Mucosa of gallbladder (tissue), 1 donor: Measurements from ENCODE around the gene CORO7. TPM values are rescaled to one million over a fixed set of nuclear protein-coding genes. Genes with fewer than 3 reads are reported as not detected.
"Not testable (repeated sequence)": the region's sequence is repeated elsewhere in the genome, so short reads cannot be mapped to it uniquely, and the experiment has no call there.

Experiments used
- DNase-seq: peaks from one replicate; pipeline ENCODE4 v3.0.0-alpha.2; 2020; ENCODE audit warnings: low spot score
- total RNA-seq: library from RNA; stranded (reverse); gene quantifications from one replicate; pipeline ENCODE4 v1.2.1, GENCODE V29; 2021
- donor health status: DM: no; HTN: no; CAD: no.

The CORO7 gene
- total RNA-seq, 1 donor from 2014 or later = 58.3 TPM

GRCh38 chr16:4354512-4355409 lies 61.6 kb downstream of the CORO7 start:
- no peak for DNase-seq

- DNase-seq = no peak
Measured at GRCh38 chr16:4353675-4354074, 62.7 kb downstream of the CORO7 start.

- no peak for DNase-seq
Measured at GRCh38 chr16:4352843-4353242, 63.6 kb downstream of the CORO7 start.

DNA sequence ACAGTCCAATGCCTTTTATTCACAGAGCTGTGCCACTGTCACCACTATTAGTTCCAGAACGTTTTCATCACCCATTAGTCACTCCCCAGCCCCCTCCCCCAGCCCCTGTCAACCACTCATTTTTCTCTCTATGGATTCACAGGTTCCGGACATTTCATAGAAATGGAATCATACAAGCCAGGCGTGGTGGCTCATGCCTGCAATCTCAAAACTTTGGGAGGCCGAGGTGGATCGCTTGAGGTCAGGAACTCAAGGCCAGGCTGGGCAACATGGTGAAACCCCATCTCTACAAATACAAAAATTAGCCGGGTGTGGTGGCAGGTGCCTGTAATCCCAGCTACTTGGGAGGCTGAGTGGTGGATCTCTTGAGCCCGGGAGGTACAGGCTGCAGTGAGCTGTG lies 64.5 kb downstream of the CORO7 start:
- DNase-seq = no peak

- DNase-seq = peak; percentile 95
Measured at GRCh38 chr16:4350787-4351659, 65.4 kb downstream of the CORO7 start, which contains the start of gene PAM16. PAM16 (minus strand) TSS chr16:4351321; CDS start chr16:4351234, 87 bp downstream.

GRCh38 chr16:4350365-4350786 lies 66.0 kb downstream of the CORO7 start:
- no peak for DNase-seq

DNA sequence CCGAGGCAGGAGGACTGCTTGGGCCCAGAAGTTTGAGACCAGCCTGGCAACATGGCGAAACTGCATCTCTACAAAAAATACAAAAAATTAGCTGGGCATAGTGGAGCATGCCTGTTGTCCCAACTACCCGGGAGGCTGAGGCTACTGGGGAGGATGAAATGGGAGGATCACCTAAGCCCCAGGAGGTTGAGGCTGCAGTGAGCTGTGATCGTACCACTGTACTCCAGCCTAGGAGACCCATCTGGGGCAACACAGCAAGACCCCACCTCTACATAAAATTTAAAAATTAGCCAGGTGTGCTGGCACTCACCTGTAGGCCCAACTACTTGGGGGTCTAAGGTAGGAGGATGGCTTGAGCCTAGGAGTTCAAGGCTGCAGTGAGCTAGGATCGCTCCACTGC lies 67.1 kb downstream of the CORO7 start:
- DNase-seq = no peak

DNA sequence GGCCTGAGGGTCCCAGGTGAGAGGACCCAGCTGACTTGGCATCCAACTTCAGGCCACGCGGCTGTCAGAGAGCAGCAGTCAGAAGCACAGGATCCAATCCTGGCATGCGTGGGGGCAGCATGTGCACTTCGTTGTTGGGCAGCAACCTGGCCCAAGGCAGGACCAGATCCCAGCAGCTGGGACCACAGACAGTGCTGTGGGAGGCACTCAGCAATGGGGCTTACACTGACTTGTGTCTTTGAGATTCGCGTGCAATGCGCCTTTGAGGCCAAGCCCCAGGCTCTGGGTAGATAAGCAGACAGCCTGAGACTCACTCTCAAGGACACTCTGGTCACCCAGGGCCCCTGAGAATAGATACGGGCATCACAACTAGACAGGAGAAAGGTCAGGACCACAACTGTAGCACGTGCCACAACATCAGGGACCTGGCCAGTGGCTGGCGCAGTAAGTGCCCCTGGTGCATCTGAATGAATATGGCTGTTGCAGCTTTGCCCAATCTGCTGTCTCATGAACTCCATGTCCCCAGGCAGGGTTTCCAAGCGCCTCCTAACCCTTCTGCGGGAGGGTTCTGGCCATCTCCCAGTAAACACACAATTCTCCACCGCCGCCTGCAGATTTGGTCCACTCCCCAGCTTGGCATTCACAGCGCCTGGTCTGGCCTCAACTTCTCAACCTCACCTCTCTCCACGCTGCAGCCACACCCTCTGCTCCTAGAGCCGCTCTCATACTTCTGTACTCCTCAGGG lies 68.5 kb downstream of the CORO7 start:
- no peak for DNase-seq

GRCh38 chr16:4347010-4347409 lies 69.4 kb downstream of the CORO7 start:
- DNase-seq = no peak

GRCh38 chr16:4345836-4346781 lies 70.3 kb downstream of the CORO7 start:
- no peak for DNase-seq

GRCh38 chr16:4344983-4345835 lies 71.2 kb downstream of the CORO7 start:
- no peak for DNase-seq

GRCh38 chr16:4344300-4344982 lies 72.0 kb downstream of the CORO7 start:
- not testable (repeated sequence) for DNase-seq

DNA sequence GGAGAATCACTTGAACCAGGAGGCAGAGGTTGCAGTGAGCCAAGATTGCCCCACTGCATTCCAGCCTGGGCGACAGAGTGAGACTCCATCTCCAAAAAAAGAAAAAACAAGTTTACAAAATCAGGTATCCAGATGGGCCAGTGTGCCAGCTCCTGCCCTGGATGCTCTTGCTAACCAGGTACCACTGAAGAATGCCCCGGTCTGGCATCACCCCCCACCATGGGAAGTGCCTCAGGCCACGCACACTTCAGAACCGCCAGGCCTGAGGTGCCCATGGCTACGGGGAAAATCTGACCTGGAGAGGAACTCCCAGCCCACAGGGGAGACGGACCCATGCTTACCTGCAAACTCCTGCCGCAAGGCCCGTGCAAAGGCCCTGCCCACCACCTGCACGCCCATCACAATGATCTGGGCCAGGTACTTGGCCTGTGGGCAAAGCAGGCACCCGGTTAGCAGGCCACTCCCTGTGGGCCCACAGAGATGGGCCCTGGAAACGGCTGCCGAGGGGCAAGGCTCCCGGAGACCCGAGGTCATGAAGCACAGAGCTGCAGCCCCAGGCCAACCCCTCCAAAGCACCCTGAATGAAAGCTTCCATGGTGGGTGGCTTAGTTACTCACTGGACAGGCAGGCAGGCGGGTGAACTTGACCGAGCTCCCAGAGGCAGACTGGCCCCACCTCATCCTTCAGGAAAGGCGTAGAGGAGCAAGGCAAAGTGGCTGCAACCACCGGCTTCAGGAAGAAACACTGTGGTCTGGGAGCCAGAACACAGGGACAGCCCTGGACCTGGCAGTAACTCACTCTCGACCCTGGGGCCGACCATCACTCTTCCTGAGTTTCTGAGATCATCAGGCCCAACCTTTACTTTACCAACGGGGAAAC lies 73.3 kb downstream of the CORO7 start:
- no peak for DNase-seq

GRCh38 chr16:4341250-4341649 lies 75.1 kb downstream of the CORO7 start:
- no peak for DNase-seq

GRCh38 chr16:4340443-4340842 lies 76.0 kb downstream of the CORO7 start:
- no peak for DNase-seq

- DNase-seq = no peak
Measured at GRCh38 chr16:4339909-4340308, 76.5 kb downstream of the CORO7 start.

DNA sequence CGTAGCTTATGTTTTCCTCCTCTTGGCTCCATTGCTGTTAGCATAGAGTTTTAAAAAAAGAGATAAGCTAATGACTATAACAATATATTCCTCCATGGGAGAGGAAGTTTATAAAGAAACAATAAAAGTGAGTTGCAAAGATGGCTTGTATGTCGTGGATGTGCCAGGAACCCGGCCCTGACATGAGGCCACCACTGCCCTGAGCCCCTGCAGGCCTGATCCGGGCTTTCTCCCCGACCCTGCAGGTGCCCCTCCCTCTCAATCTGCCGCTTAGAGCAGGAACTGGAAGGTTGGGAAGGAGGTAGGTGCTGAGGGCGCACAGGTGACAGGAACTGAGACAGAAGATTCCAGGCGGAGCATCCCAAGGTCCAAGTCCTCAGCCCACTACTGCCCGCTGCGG lies 76.9 kb downstream of the CORO7 start:
- DNase-seq = no peak

DNA sequence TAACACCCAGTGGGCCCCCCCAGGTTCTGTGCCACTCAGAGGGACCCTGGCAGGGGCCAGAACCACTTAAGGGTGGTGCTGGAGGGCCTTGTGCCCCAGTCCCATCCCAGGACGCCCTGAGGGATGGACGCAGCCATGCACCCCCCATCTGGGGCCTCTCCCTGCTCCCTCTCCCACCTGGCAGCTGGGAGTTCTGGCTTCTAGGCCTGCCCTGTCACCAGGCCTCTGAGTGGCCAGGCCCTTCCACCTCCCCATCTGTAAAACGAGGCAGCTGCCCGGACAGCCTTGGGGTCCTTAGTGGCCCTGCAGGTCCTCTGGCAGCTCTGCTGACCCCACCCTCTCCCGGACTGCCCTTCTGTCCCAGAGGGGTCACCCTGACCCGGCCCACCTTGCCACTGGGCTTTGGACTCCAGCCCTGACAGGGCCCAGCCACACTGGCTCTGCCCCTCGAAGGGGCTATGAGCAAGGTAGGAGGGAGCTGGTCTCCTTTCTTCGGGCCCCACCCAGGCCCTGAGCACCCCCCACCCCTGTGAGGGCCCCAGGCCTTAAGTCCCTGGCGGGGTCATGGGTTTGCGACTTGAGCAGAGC lies 77.6 kb downstream of the CORO7 start:
- no peak for DNase-seq
